Suprapubic skin (tissue), 4 donors: ENCODE results near the gene SPOCK1.

Experiments used
- EP300 ChIP-seq: sonication (generic); formaldehyde crosslinking; IDR thresholded peaks from one replicate; pipeline ENCODE4 v1.6.1; 2017; ENCODE audit warnings: antibody characterized with exemption
- POLR2A ChIP-seq, 2 donors: fragments of 450-650 bp; IDR thresholded peaks; one replicate each; pipeline ENCODE4 v1.6.1; 2017; ENCODE audit warnings: antibody characterized with exemption in 2 of 2, mild to moderate bottlenecking in 2 of 2, moderate library complexity in 2 of 2
- POLR2AphosphoS5 ChIP-seq, 3 donors: sonication (generic); formaldehyde crosslinking; IDR thresholded peaks; one replicate each; pipeline ENCODE4 v1.6.1; 2017; ENCODE audit warnings: antibody characterized with exemption in 3 of 3
- TF ChIP-seq, protein P1 (sequence below), 2 donors: fragments of 200-600 bp in 1 of 2; fragments of 450-650 bp in 1 of 2; sonication (generic) in 1 of 2; IDR thresholded peaks; one replicate each; pipeline ENCODE4 v1.5.1; 2016 to 2019; ENCODE audit warnings: antibody characterized with exemption in 2 of 2, mild to moderate bottlenecking in 1 of 2, moderate library complexity in 1 of 2

DNA sequence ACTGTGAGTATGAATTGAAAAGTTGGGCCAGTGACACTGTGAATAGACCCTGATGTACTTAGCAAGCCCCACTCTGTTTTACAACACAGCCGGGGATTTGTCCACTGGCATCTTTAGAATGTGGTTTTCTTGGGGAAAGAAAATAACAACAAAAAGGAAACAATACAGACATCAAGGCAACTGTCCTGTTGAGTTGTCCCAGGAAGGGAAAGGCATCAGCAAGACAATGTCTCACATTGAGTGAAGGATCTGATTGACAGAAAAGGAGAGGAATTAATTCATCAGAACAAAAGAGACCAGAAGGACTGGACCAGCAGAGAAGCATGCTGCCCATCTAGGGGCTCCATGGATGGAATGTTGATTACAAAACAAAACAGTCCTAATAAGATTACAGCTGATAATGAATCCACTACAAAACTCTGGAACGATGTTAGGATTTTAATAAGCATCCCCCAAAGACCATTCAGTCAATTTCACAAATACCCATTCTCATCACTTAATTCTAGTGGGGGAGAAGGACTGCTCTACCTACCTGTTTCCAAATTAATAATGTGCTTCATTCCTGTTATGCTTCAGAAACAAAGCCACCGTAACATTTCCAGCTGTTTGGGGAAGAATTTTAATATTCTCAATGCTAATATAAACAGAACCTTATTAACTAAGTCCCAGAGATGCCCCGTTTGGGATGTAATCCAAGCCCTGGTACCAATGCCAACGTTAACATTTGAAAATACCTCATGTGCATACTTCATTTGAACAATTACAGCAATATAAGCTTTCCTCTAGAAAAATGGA lies 298.0 kb downstream of the SPOCK1 start:
- TF ChIP-seq POLR2AphosphoS5 (IDR thresholded peaks at IDR 0.05) (no peak), POLR2A (IDR thresholded peaks at IDR 0.05) (no peak), EP300 (no peak)
- TF ChIP-seq, protein P1, sequence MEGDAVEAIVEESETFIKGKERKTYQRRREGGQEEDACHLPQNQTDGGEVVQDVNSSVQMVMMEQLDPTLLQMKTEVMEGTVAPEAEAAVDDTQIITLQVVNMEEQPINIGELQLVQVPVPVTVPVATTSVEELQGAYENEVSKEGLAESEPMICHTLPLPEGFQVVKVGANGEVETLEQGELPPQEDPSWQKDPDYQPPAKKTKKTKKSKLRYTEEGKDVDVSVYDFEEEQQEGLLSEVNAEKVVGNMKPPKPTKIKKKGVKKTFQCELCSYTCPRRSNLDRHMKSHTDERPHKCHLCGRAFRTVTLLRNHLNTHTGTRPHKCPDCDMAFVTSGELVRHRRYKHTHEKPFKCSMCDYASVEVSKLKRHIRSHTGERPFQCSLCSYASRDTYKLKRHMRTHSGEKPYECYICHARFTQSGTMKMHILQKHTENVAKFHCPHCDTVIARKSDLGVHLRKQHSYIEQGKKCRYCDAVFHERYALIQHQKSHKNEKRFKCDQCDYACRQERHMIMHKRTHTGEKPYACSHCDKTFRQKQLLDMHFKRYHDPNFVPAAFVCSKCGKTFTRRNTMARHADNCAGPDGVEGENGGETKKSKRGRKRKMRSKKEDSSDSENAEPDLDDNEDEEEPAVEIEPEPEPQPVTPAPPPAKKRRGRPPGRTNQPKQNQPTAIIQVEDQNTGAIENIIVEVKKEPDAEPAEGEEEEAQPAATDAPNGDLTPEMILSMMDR (IDR thresholded peaks at IDR 0.05) = no peak
